Ureter (tissue), 1 donor: ENCODE results near the gene DHFR2. TPM values are rescaled to one million over a fixed set of nuclear protein-coding genes. Genes with fewer than 3 reads are reported as not detected.
"Not testable (repeated sequence)": the region's sequence is repeated elsewhere in the genome, so short reads cannot be mapped to it uniquely, and the experiment has no call there.

Experiments used
- DNase-seq: peaks from one replicate; pipeline ENCODE4 v3.0.0-alpha.2; 2020; ENCODE audit warnings: low spot score
- total RNA-seq: library from RNA; stranded (reverse); gene quantifications from one replicate; pipeline ENCODE4 v1.2.4, GENCODE V29; 2023
- donor health status: DM: yes; HTN: yes; CAD: no.

Gene DHFR2
- total RNA-seq, 1 donor from 2014 or later = 7.5 TPM

DNA sequence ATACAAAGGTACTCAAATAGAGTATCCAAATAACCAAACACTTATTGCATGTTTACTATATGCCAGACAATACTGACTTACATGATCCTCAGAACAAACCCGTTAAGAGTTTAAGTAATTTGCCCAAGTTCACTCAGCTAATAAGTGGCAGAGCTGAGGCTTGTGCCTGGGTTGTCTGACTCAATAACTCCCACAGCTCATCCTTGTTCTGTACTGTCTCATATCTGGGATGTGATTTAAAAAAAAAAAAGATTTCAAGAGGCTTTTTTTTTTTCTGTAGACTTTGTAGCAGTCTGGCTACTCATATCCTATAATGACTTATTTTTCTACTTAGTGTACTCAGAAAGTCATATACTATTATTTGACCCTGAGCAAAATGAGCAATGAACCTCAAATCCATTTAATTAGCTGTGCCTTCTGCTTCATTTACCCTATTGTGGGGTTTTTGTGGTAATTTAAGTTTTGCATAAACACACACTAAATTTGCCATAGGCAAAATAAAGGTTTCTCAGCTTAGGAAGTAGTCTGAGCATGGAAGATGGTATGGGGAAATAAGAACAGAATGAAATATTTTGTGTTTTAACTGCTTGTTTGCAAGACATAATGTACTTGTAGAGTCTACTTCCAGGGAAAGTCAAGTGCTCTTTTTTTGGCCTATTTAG, 3.2 kb upstream of the DHFR2 start:
- no peak for DNase-seq

GRCh38 chr3:94065122-94065521, 2.4 kb upstream of the DHFR2 start:
- no peak for DNase-seq

DNA sequence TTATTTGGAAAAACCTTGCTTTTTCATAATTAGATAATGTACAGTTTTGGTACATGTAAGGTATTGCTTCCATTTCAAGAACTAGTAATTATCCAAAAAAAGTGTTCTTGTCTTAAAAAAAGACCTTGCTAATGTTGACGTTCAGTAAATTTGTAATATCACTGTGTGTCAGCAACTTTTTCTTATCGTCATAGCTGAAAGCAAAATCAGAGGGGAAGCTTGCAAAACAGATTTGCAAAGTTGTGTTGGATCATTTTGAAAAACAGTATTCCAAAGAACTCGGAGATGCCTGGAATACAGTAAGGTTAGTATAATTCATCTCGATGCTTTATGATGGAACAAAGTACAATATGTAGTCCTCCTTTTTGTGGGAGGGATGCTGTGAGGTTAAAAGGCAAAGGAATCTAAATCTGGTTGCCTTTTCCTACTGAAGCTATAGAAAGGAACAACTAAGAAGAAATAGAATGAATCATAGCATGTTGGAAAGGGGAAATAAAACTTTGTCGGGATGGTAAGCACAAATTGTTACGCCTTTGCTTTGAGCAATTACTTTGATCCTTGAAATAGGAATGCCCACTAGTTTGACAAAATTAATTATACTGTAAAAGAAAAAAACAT, 1.6 kb upstream of the DHFR2 start:
- no peak for DNase-seq

- DNase-seq = no peak
Measured at GRCh38 chr3:94063496-94064119, 892 bp upstream of the DHFR2 start.

DNA sequence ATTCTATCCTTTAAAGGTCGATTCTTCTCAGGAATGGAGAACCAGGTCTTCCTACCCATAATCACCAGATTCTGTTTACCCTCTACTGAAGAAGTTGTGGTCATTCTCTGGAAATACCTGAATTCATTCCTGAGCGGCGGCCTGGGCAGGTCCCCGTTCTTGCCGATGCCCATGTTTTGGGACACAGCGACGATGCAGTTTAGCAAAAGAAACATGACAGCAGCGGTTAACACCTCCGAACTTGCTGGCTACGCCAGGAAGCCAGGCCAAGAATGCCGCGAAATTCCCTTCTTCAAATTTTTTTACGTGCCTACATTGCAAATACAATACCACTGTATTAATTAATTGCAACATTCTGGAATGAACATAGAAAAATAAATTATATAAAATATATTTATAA, 1.4 kb downstream of the DHFR2 start:
- no peak for DNase-seq

DNA sequence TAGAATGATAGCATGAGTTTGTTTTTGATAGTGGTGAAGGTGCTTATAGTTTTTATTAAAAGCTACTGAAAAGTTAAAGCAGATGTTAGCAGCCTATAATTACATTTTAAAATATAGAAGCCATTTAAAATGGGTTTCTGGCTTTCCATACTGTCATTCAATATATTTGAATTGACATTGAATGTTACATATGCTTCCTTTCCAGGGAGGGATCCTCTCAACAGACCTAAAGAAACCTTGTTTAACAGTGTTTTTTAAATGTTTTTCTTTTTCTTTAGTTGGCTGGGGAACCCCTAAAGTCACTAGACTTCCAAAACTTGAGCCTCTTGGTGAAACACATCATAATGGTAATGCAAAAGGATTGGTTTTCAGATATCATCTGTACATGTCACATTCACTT, 12.2 kb downstream of the DHFR2 start:
- DNase-seq = no peak

DNA sequence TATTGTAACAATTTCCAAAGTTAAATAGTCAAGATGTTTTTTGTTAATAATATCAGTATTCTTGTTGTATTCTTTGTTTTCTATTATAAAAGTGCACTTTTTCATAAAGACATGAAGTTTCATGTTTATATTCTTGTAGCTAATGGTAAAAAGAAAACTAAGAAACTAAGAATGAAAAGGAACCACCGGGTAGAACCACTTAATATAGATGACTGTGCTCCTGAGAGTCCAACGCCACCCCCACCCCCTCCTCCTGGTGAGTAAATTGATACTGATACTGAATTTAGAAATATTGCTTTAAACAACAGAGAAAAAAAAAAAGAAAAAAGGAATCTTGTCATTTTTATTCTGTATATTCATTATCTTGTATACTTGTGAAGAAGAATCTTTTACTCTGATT, 13.4 kb downstream of the DHFR2 start:
- DNase-seq = no peak

DNA sequence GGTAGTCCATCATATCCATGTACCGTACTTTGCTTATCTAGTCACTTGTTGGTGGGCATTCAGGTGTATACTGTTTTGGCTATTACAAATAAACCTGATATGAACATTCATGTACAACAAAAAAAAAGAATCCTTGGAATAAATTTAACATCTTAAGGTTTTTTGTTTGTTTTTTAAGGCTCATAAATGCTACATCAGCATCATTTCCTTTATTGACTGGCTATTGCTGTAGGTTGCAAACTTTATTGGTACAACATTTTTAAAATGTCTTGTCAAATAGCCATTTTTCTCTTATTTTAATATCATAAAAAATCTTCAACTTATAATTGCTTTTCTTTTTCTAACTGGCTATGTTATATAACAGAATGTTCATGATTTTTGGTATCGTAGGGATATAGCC, 16.2 kb downstream of the DHFR2 start:
- no peak for DNase-seq

DNA sequence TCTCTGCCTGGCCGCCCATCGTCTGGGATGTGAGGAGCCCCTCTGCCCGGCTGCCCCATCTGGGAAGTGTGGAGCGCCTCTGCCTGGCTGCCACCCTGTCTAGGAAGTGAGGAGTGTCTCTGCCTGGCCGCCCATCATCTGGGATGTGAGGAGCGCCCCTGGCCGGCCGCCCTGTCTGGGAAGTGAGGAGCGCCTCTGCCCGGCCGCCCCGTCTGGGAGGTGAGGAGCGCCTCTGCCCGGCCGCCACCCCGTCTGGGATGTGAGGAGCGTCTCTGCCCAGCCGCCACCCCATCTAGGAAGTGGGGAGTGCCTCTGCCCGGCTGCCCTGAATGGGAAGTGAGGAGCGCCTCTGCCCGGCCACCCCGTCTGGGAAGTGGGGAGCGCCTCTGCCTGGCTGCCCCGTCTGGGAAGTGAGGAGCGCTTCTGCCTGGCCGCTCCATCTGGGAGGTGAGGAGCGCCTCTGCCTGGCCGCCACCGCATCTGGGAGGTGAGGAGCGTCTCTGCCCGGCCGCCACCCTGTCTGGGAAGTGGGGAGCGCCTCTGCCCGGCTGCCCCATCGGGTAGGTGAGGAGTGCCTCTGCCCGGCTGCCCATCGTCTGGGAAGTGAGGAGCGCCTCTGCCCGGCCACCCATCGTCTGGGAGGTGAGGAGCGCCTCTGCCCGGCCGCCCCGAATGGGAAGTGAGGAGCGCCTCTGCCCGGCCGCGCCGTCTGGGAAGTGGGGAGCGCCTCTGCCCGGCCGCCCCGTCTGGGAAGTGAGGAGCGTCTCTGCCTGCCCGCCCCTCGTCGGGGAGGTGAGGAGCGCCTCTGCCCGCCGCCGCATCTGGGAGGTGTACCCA, 18.4 kb downstream of the DHFR2 start:
- not testable (repeated sequence) for DNase-seq

DNA sequence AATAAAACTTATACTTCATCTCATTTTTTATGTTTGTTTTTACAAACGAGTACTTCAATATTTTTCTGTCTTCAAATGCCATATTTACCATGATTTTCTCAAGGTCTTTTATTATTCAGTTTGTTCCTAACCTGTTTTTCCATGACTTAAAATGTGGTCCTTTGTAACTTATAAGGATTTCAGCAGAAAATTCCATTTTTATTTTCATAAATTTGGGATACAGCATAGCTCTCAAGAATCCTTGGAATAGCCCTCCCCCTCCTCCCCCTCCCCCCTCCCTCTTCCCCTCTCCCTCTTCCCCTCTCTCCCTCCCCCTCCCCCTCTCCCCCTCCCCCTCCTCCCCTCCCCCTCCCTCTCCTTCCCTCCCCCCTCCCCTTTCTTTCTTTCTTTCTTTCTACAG, 19.4 kb downstream of the DHFR2 start:
- DNase-seq = no peak

GRCh38 chr3:94036909-94037507, 25.7 kb downstream of the DHFR2 start:
- no peak for DNase-seq

DNA sequence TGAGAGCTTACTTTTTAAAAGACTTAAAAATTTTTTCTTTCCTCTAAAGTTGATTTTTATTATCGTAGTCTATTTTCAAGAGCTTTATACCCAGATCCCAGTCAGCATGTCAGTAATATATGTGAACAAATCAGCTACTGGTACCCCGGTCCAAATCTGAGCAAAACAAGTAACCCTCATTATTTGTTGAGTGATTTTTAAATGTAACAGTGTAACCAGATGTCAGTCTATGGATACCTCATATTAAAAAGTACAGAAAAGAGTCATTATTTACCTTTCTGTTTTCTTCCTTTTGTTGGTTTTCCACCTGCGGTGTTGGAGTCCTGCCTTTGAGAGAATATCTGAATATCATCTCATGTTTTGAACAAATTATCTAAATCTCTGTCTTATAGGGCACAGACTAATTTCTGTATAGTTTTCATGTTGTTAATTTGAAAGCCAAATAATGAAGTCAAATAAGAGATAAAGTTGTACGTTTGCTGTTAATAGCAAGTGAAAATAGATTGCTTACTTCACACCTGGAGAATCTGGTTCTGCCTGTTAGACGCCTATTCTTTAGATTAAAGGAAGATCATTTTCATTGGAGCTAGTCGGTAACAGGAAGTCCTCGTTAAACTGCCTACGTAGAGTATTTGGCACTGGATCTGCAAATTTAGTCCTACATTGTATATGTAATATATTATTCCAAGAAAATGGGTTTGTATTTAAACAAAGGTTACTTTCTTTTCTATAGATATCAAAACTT, 34.5 kb downstream of the DHFR2 start, which contains the start of gene STX19:
Gene STX19, minus strand, starts transcription at position 505 of the 745 bp plus-strand sequence. CDS start 13,328 bp downstream, outside the sequence.
- no peak for DNase-seq

DNA sequence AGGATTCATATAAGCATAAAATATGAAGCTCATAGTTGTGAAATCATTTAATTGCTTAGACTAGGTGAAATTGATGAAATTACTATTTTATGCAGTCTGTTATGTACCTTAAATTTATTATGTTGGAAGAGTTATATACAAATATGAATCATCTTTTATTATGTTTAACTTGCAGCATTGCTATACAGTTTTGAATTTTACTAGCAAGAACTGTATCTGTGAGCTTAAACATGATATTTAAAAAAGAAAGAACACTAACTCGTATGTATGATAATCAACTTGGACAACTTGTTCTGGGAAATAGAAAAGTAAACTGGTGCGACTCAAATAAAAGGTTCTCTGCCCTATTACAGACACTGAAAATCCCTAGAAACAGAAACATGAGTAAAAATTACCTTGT, 36.1 kb downstream of the DHFR2 start:
- DNase-seq = no peak

DNA sequence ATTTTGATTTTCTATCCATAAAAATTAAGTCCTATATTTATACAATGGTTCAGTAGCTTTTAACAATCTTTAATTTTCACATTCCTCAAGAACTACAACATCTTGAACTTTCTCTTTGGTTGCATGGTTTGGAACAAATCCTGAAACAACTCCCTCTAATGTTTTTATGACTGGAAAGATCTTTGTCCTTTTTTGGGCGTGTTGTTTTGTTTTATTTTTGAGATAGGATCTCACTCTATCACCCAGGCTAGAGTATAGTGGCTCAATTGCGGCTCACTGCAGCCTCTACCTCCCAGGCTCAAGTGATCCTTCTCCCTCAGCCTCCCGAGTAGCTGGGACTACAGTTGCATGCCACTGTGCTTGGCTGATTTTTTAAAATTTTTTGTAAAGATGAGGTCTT, 38.3 kb downstream of the DHFR2 start:
- DNase-seq = no peak

- no peak for DNase-seq
Measured at GRCh38 chr3:94020293-94020692, 42.4 kb downstream of the DHFR2 start.

DNA sequence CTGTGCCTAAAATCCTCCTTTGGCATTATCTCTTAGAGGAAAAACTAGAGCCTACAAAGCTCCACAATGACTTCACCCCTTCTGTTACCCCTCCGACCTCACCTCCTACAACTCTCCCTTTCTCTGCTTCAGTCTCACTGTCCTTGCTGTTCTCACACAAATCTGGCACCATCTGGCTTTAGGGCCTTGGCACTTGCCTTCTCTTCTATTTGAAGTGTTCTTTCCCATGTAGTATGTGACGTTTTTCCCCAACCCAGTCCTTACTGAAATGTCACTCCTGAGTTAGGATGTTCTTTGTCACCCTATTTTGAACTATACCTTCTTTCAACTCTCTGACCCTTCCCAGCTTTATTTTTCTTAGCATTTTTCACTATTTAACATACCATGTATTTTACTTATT, 43.1 kb downstream of the DHFR2 start:
- no peak for DNase-seq

- DNase-seq = no peak
Measured at GRCh38 chr3:94015025-94015424, 47.7 kb downstream of the DHFR2 start.

DNA sequence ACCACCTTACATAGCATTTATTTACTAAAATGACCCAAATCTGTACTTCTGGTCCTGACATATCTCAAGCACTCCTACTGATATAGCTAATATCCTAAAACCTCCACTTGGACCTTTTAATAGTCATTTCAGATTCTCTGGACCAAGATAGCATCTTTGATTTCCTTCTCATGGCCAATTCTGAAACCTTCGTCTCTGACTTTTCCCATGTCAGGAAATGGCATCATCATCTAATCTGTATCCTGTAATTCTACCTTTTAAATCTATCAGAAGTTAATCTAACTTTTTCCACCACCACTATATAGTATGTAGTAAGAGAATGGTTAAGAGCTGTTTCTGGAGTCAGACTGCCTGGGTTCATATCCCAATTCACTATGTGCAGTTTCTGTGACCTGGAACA, 50.5 kb downstream of the DHFR2 start:
- DNase-seq = no peak

- no peak for DNase-seq
Measured at GRCh38 chr3:94011233-94011711, 51.4 kb downstream of the DHFR2 start.

- no peak for DNase-seq
Measured at GRCh38 chr3:94009608-94010007, 53.1 kb downstream of the DHFR2 start.

GRCh38 chr3:94008253-94008652, 54.5 kb downstream of the DHFR2 start:
- DNase-seq = no peak
